GM21515 (cell line): Measurements from ENCODE around the gene KAT6B.
"Not testable (repeated sequence)": the region's sequence is repeated elsewhere in the genome, so short reads cannot be mapped to it uniquely, and the experiment has no call there.

ENCODE experiments used
- ATAC-seq: cut with Tn5 transposase; IDR thresholded peaks from one replicate; pipeline ENCODE4 v1.9.1; 2021; ENCODE audit not compliant: unreplicated experiment

KAT6B gene

GRCh38 chr10:74916283-74916682 is 89.9 kb downstream of the KAT6B start:
- no peak for ATAC-seq

- no peak for ATAC-seq
These were observed 91.2 kb downstream of the KAT6B start for GRCh38 chr10:74917481-74918077.

- no peak for ATAC-seq
These were observed 93.3 kb downstream of the KAT6B start for GRCh38 chr10:74919671-74920070.

- ATAC-seq: not testable (repeated sequence)
These were observed 94.7 kb downstream of the KAT6B start for GRCh38 chr10:74921070-74921469.

- ATAC-seq: no peak
These were observed 95.3 kb downstream of the KAT6B start for GRCh38 chr10:74921744-74922143.

- no peak for ATAC-seq
These were observed 96.5 kb downstream of the KAT6B start for GRCh38 chr10:74922921-74923320.

- ATAC-seq: no peak
These were observed 97.2 kb downstream of the KAT6B start for GRCh38 chr10:74923556-74923955.

- ATAC-seq: no peak
These were observed 98.0 kb downstream of the KAT6B start for GRCh38 chr10:74924251-74924963.

- ATAC-seq: no peak
These were observed 98.9 kb downstream of the KAT6B start for GRCh38 chr10:74925291-74925690.

- no peak for ATAC-seq
These were observed 99.3 kb downstream of the KAT6B start for GRCh38 chr10:74925708-74926107.

- ATAC-seq: no peak
These were observed 100.6 kb downstream of the KAT6B start for GRCh38 chr10:74926791-74927585.

GRCh38 chr10:74927701-74928100 is 101.3 kb downstream of the KAT6B start:
- ATAC-seq: no peak

- ATAC-seq: no peak
These were observed 102.4 kb downstream of the KAT6B start for GRCh38 chr10:74928742-74929191.

GRCh38 chr10:74929197-74929596 is 102.8 kb downstream of the KAT6B start:
- no peak for ATAC-seq

GRCh38 chr10:74930965-74931364 is 104.6 kb downstream of the KAT6B start:
- no peak for ATAC-seq

- ATAC-seq: no peak
These were observed 106.2 kb downstream of the KAT6B start for GRCh38 chr10:74932648-74933047.

GRCh38 chr10:74934100-74934812 is 107.9 kb downstream of the KAT6B start:
- ATAC-seq: no peak

- ATAC-seq: no peak
These were observed 110.3 kb downstream of the KAT6B start for GRCh38 chr10:74936577-74937265.

GRCh38 chr10:74937266-74937856 is 111.0 kb downstream of the KAT6B start:
- ATAC-seq: no peak

GRCh38 chr10:74944205-74944604 is 117.8 kb downstream of the KAT6B start:
- no peak for ATAC-seq
